Measurements from ENCODE around the gene IFIT3.

IFIT3 gene

DNA sequence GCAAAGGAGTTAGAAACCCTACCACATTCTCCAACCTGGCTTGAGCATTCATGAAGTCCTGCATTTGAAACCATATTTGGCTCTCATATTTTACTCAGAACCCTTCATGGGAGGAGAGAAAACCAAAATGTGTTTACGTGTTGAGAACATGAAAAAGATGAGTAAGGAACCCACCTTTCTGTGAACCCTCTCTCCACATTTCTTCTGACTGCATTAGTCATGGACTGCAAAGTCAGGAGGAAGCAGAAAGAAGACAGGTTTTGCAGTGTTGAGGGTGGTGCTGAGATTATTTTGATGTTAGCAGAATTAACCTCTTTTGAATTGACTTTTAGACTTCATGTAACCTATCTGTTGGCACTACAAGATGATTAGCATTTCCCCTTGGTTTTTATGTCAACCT, 55.0 kb downstream of the IFIT3 start:
- H3K79me2 ChIP-seq (ENCODE audit: insufficient read depth, low read length), result no peaks in the 10 kb centered on the region
- no peak overlapping the region for H3K4me2 ChIP-seq (ENCODE audit: low read depth, low read length, poor library complexity, severe bottlenecking)
- no peak overlapping the region for H3K4me3 ChIP-seq (ENCODE audit: low read length, poor library complexity, severe bottlenecking)
- H3K27me3 ChIP-seq (ENCODE audit: insufficient read depth, low read length, poor library complexity, severe bottlenecking), result no peaks in the 10 kb centered on the region
- H3F3A ChIP-seq (ENCODE audit: low read depth), result no peaks in the 10 kb centered on the region
- H3K9me2 ChIP-seq (replicated peaks; ENCODE audit: low read depth, low read length), result no peaks in the 10 kb centered on the region
- H3K4me1 ChIP-seq (ENCODE audit: insufficient read depth, low read length, poor library complexity, severe bottlenecking), result no peaks in the 10 kb centered on the region
- H3K9me3 ChIP-seq (ENCODE audit: insufficient read depth, low read depth, low read length), result no peaks in the 10 kb centered on the region
- H2AFZ ChIP-seq (ENCODE audit: low read length), result no peak overlapping the region
- no peak for TF ChIP-seq EZH2phosphoT487 (IDR thresholded peaks at IDR 0.05; ENCODE audit: borderline replicate concordance)
- TF ChIP-seq CTCF (conservative IDR thresholded peaks at IDR 0.05; ENCODE audit: low read length), result no peak
- H4K20me1 ChIP-seq (ENCODE audit: insufficient read depth, low read length, poor library complexity, severe bottlenecking), result no peaks in the 10 kb centered on the region
- no peaks in the 10 kb centered on the region for H3K36me3 ChIP-seq (ENCODE audit: insufficient read depth, low read length)
- H3K9ac ChIP-seq (ENCODE audit: low read depth, low read length, poor library complexity, severe bottlenecking), result no peak overlapping the region

- Histone ChIP-seq H3K79me2 (ENCODE audit: insufficient read depth, low read length) (no peaks in the 10 kb centered on the region), H3K27me3 (ENCODE audit: insufficient read depth, low read length, poor library complexity, severe bottlenecking) (no peaks in the 10 kb centered on the region), H3K4me1 (ENCODE audit: insufficient read depth, low read length, poor library complexity, severe bottlenecking) (no peaks in the 10 kb centered on the region), H3K36me3 (ENCODE audit: insufficient read depth, low read length) (no peaks in the 10 kb centered on the region), H3K9me2 (replicated peaks; ENCODE audit: low read depth, low read length) (no peaks in the 10 kb centered on the region), H4K20me1 (ENCODE audit: insufficient read depth, low read length, poor library complexity, severe bottlenecking) (no peaks in the 10 kb centered on the region), H3K4me2 (ENCODE audit: low read depth, low read length, poor library complexity, severe bottlenecking) (no peak overlapping the region), H3K9me3 (ENCODE audit: insufficient read depth, low read depth, low read length) (no peaks in the 10 kb centered on the region), H3K4me3 (ENCODE audit: low read length, poor library complexity, severe bottlenecking) (no peak overlapping the region), H3K9ac (ENCODE audit: low read depth, low read length, poor library complexity, severe bottlenecking) (no peak overlapping the region), H2AFZ (ENCODE audit: low read length) (no peak overlapping the region), H3F3A (ENCODE audit: low read depth) (no peaks in the 10 kb centered on the region)
- TF ChIP-seq EZH2phosphoT487 (IDR thresholded peaks at IDR 0.05; ENCODE audit: borderline replicate concordance), result no peak
- TF ChIP-seq CTCF (conservative IDR thresholded peaks at IDR 0.05; ENCODE audit: low read length), result no peak
Measured at GRCh38 chr10:89384474-89385340, 56.9 kb downstream of the IFIT3 start.

GRCh38 chr10:89388806-89389205, 61.0 kb downstream of the IFIT3 start:
- no peaks in the 10 kb centered on the region for H3K9me3 ChIP-seq (ENCODE audit: insufficient read depth, low read depth, low read length)
- H4K20me1 ChIP-seq (ENCODE audit: insufficient read depth, low read length, poor library complexity, severe bottlenecking), result no peaks in the 10 kb centered on the region
- H3F3A ChIP-seq (ENCODE audit: low read depth), result no peaks in the 10 kb centered on the region
- no peaks in the 10 kb centered on the region for H3K9me2 ChIP-seq (replicated peaks; ENCODE audit: low read depth, low read length)
- no peak overlapping the region for H3K9ac ChIP-seq (ENCODE audit: low read depth, low read length, poor library complexity, severe bottlenecking)
- TF ChIP-seq EZH2phosphoT487 (IDR thresholded peaks at IDR 0.05; ENCODE audit: borderline replicate concordance) (no peak), CTCF (conservative IDR thresholded peaks at IDR 0.05; ENCODE audit: low read length) (no peak)
- no peak overlapping the region for H2AFZ ChIP-seq (ENCODE audit: low read length)
- H3K79me2 ChIP-seq (ENCODE audit: insufficient read depth, low read length), result no peaks in the 10 kb centered on the region
- no peak overlapping the region for H3K4me2 ChIP-seq (ENCODE audit: low read depth, low read length, poor library complexity, severe bottlenecking)
- no peaks in the 10 kb centered on the region for H3K36me3 ChIP-seq (ENCODE audit: insufficient read depth, low read length)
- no peaks in the 10 kb centered on the region for H3K27me3 ChIP-seq (ENCODE audit: insufficient read depth, low read length, poor library complexity, severe bottlenecking)
- H3K4me1 ChIP-seq (ENCODE audit: insufficient read depth, low read length, poor library complexity, severe bottlenecking), result peaks cover 15% of the 10 kb centered on the region
- H3K4me3 ChIP-seq (ENCODE audit: low read length, poor library complexity, severe bottlenecking), result no peak overlapping the region

Measured in Loucy (cell line).